NCI-H2171 (cell line): ENCODE measurements around the gene NEK5.
A peak's percentile ranks its signal among the peaks of the same experiment; 100 is the strongest.

ENCODE experiments used
- DNase-seq: peaks from one replicate; lab custom pipeline; 2025; lab: John Stamatoyannopoulos, UW

The NEK5 gene

DNA sequence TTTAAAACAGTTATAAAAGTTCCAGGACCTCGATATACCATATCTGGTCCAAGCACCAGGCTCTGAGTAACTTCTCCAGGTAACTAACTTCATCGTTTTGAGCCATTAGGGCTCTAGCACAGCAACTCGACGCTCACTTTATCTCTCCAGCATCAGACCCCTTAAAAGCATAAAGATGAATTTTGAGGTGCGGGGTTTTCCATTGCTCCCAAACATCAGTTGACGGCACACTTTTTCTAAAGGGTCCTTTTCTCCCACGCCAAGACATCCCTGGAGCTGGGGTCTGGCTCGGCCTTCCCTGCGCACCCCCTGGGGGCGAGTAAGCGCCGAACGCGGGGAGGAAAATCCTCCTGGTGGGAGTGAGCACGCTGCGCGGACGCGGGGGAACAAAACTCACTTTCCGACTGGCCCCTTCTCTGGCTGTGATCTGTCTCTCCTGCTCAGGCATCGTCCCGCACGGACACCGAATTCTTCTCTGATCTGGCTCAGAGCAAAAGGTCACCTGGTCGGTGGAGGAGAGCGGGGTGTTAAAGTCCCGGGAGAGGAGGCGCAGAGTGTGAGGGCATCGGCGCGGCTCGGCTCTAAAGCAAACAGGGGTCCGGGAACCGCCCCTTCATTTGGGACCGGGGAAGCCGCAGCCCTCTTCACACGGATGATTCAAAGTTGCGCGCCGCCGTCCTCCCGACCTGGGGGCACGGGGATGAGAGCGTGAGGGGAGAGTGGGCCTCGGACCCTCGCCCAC is 117.8 kb downstream of the NEK5 start, which contains the start of gene ATP7B:
Gene ATP7B (minus strand): TSS at position 561 of the 742 bp plus-strand sequence. CDS start 113 bp downstream, at position 448.
- no peak for DNase-seq

DNA sequence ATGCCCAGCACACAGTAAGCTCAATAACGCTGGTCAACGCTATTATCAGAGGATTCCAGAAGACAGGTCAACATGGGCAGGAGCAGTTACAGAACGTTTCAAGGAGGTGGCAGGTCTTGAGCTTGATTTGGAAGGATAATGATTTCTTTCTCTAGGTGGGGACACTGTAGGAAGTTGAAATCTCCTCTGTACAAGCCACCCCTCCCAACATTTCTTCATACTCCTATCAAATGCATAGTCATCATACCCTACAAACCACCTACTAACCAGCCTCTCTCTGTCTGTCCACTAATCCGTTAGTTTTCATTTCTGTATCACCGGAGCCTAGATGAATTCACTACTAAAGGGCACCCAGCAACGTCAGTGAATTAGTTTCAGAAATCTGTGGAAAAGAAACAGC is 118.9 kb downstream of the NEK5 start:
- DNase-seq = no peak

- no peak for DNase-seq
These were observed 122.2 kb downstream of the NEK5 start for GRCh38 chr13:52006523-52007245.

GRCh38 chr13:52005841-52006522 is 122.9 kb downstream of the NEK5 start:
- no peak for DNase-seq

- DNase-seq = no peak
These were observed 124.2 kb downstream of the NEK5 start for GRCh38 chr13:52004511-52005170.

DNA sequence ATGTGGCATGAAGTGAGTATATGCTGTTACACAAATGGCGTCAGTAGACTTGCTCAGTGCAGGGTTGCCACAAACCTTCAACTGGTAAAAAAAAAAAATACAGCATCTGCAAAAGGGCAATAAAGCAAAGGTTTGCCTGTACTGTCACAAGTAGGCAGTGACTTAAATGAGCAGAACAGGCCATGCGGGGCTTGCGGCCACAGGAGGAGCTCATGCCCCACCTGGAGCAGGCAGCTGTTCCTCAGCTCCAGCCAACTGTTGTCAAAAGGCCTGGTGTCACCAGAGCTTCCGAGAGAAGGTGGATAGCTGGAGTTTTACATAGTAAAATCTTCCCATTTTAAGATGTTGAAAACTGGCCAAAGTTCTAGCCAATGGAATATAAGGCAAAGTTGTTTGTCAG is 125.3 kb downstream of the NEK5 start:
- DNase-seq = peak; percentile 73

GRCh38 chr13:52002361-52002760 is 126.5 kb downstream of the NEK5 start:
- no peak for DNase-seq

DNA sequence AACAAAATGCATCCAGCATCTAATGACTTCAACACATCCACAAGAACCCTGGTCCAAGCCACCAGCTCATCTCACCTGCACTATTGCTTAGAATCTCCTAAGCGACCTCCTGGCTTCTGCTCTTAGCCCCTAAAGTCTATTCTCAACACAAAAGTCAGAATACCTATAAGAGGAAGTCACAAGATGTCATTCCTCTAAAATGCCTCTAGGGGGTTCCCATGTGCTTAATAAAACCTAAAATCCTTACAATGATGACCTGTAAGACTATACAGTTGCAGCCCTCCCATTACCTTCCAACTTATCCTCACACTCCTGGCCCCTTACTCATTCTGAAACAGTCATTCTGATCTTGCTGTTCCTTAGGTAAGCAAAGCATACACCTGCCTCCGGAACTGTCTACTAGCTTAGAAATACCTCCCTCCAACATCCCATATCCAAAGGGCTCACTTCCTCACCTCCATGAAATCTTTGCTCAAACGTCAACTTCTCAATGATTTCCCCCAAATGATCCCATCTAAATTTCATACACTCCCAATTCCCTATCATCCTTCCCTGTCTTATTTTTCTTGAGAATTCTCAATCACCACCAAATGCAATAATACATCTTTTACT is 127.6 kb downstream of the NEK5 start:
- no peak for DNase-seq

DNA sequence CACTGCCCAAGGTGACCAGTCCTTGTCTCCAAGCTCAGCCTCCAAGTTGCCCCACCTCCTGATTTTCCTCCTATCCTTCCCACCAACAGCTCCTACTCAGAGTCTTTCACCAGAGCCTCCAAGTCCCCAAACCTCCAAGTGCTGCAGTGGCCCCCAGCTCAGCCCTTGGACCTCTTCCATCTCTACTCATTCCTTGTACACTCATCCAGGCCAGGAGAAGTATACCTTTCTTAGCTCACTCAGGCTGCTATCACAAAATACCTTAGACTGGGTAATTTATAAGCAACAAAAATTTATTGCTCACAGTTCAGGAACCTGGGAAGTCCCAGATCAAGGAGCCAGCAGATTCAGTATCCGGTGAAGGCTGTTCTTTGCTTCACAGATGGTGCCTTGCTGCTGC is 129.0 kb downstream of the NEK5 start:
- DNase-seq = no peak

DNA sequence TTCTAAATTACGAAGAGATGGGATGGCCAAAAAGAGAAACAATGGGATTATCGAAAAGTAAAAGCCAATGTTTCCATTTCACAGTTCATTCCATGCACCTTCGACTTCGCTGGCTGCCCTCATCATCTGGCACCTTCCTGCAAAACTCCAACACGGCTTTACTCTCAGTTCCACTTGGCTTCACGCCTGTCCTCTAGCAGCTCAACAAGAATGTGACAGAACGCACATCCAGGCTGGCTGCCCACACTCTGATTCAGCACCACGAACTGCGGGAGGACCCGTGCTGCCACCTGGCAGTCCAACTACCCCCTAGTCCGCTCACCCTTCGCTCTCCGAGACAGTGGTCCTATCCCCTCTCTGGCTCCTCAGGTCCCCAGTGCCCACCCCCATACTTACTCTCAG is 129.4 kb downstream of the NEK5 start:
- DNase-seq = no peak

GRCh38 chr13:51998723-51999509 is 130.0 kb downstream of the NEK5 start:
- DNase-seq = no peak

GRCh38 chr13:51997641-51998330 is 131.1 kb downstream of the NEK5 start:
- no peak for DNase-seq

- no peak for DNase-seq
These were observed 131.7 kb downstream of the NEK5 start for GRCh38 chr13:51997186-51997585.

GRCh38 chr13:51996641-51997040 is 132.2 kb downstream of the NEK5 start:
- DNase-seq = no peak

- no peak for DNase-seq
These were observed 133.0 kb downstream of the NEK5 start for GRCh38 chr13:51995677-51996551.

GRCh38 chr13:51993713-51994112 is 135.2 kb downstream of the NEK5 start:
- no peak for DNase-seq

DNA sequence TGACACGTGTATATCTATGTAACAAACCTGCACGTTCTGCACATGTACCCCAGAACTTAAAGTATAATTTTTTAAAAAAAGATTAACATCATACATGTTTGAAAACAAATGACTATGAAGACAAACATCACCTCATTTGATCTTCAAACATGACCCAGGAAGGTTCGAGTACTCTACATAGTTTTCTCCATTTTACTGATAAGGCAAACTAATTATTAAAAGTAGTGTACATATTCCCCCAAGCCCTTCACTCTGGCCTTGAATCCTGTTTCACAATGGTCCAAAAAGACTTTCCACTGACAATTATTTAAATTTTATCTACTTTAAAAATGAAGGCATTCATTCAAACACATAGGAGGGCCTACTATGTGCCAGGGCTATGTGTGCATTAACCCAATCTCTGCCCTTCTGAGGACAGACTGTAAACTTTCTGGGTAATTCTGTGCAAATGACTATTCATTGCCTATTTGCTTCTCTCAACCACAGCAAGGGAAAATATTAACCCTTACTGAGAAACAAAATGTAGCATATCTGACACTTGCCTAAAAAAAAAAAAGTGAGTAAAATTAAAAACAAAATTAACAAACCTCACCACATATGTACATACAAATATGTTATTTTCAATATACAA is 139.8 kb downstream of the NEK5 start:
- DNase-seq = no peak
